Cardiac muscle cell (in vitro differentiated cells and primary cell): Measurements from ENCODE around the gene DOCK7. TPM values are rescaled to one million over a fixed set of nuclear protein-coding genes. Genes with fewer than 3 reads are reported as not detected.

ENCODE experiments used
- DNase-seq, 2 donors: peaks; one replicate each; pipeline versions ENCODE4 v3.0.0 to v3.0.0-alpha.2; 2010 to 2017; ENCODE audit warnings: low read depth in 1 of 2, low spot score in 1 of 2
- H3K27ac ChIP-seq: fragments of 200-600 bp; sonication (generic); 2 replicates; pipeline ENCODE4 v1.5.1; 2016
- H3K27me3 ChIP-seq: fragments of 200-600 bp; sonication (generic); 2 replicates; pipeline ENCODE4 v1.6.0; 2016; ENCODE audit warnings: control low read depth
- H3K36me3 ChIP-seq: fragments of 200-600 bp; sonication (generic); 2 replicates; pipeline ENCODE4 v1.5.1; 2016; ENCODE audit warnings: control low read depth
- H3K4me1 ChIP-seq: fragments of 200-600 bp; sonication (generic); 2 replicates; pipeline ENCODE4 v1.8.1; 2017; ENCODE audit warnings: low read depth, mild to moderate bottlenecking, mixed run types
- H3K4me3 ChIP-seq: fragments of 200-600 bp; sonication (generic); 2 replicates; pipeline ENCODE4 v1.5.1; 2016; ENCODE audit warnings: mild to moderate bottlenecking
- H3K9me3 ChIP-seq: fragments of 200-600 bp; sonication (generic); 2 replicates; pipeline ENCODE4 v1.5.1; 2017; ENCODE audit warnings: low read depth, mild to moderate bottlenecking, control low read depth
- CTCF ChIP-seq: IDR thresholded peaks from 2 replicates; pipeline ENCODE4 v1.5.1; 2012; ENCODE audit warnings: low read depth, mild to moderate bottlenecking, low read length
- polyA plus RNA-seq: library from polyadenylated mRNA; unstranded; fragments of >200 nt; fragmentation: Nextera tagmentation; extraction: Ambion mirVana; gene quantifications from 2 replicates; pipeline ENCODE4 v1.2.1, GENCODE V29; 2016
- total RNA-seq: library from RNA; depleted of rRNA; stranded (reverse); fragments of >200 nt; gene quantifications from 2 replicates; pipeline ENCODE4 v1.2.3, GENCODE V29; 2016

The DOCK7 gene
- total and polyA plus RNA-seq, 2 experiments from 2014 or later, result 17.5 to 79.6 TPM

GRCh38 chr1:62494137-62494536 lies 194.0 kb downstream of the DOCK7 start:
- Histone ChIP-seq H3K36me3 (peaks cover 41% of the 10 kb centered on the region), H3K9me3 (no peaks in the 10 kb centered on the region), H3K4me1 (no peaks in the 10 kb centered on the region), H3K27ac (peak overlapping the region; percentile 34), H3K4me3 (no peak overlapping the region), H3K27me3 (no peaks in the 10 kb centered on the region)
- peak in 1 of 2 donors; percentile 3 for DNase-seq
- no peak for TF ChIP-seq CTCF

GRCh38 chr1:62493656-62494055 lies 194.5 kb downstream of the DOCK7 start:
- DNase-seq, result no peak
- Histone ChIP-seq H3K36me3 (peaks cover 44% of the 10 kb centered on the region), H3K9me3 (no peaks in the 10 kb centered on the region)

GRCh38 chr1:62492521-62492920 lies 195.7 kb downstream of the DOCK7 start:
- TF ChIP-seq CTCF, result no peak
- Histone ChIP-seq H3K4me1 (no peaks in the 10 kb centered on the region), H3K9me3 (no peaks in the 10 kb centered on the region), H3K4me3 (no peak overlapping the region), H3K27ac (no peak overlapping the region), H3K36me3 (peaks cover 47% of the 10 kb centered on the region), H3K27me3 (no peaks in the 10 kb centered on the region)
- DNase-seq, result no peak

More at GRCh38 chr1:62493656-62494055, 194.5 kb downstream of the DOCK7 start:
- TF ChIP-seq CTCF, result no peak
- Histone ChIP-seq H3K27ac (peak overlapping the region; percentile 34), H3K4me1 (no peaks in the 10 kb centered on the region), H3K4me3 (no peak overlapping the region), H3K27me3 (no peaks in the 10 kb centered on the region)

- H3K4me1 ChIP-seq, result no peaks in the 10 kb centered on the region
- H3K27ac ChIP-seq, result no peak overlapping the region
- no peaks in the 10 kb centered on the region for H3K27me3 ChIP-seq
- no peak for DNase-seq
- H3K9me3 ChIP-seq, result no peaks in the 10 kb centered on the region
- TF ChIP-seq CTCF, result no peak
- H3K4me3 ChIP-seq, result no peak overlapping the region
- H3K36me3 ChIP-seq, result peaks cover 44% of the 10 kb centered on the region
Observed at GRCh38 chr1:62487956-62488355, 200.2 kb downstream of the DOCK7 start.

- Histone ChIP-seq H3K4me1 (no peaks in the 10 kb centered on the region), H3K27ac (no peak overlapping the region), H3K36me3 (peaks cover 23% of the 10 kb centered on the region), H3K9me3 (no peaks in the 10 kb centered on the region), H3K4me3 (no peak overlapping the region), H3K27me3 (no peaks in the 10 kb centered on the region)
- DNase-seq, result no peak
- no peak for TF ChIP-seq CTCF
Observed at GRCh38 chr1:62484824-62485468, 203.2 kb downstream of the DOCK7 start.
